ENCODE measurements around the gene MBD6.

Gene MBD6

GRCh38 chr12:57524814-57525614 lies 2.4 kb downstream of the MBD6 start:
- TF ChIP-seq ZNF565 (CRISPR knock-in tag; conservative IDR thresholded peaks at IDR 0.05; ENCODE audit: low read depth) (no peak), CREB5 (CRISPR knock-in tag; IDR thresholded peaks at IDR 0.05; ENCODE audit: low read depth) (no peak), ZNF70 (CRISPR knock-in tag; IDR thresholded peaks at IDR 0.05) (no peak)
- no peak for ATAC-seq

GRCh38 chr12:57525615-57526383 lies 3.2 kb downstream of the MBD6 start:
- no peak for TF ChIP-seq ZC3H10 (CRISPR knock-in tag; IDR thresholded peaks at IDR 0.05)
- no peak for TF ChIP-seq CSDC2 (CRISPR knock-in tag; IDR thresholded peaks at IDR 0.05)
- TF ChIP-seq POU6F1 (CRISPR knock-in tag; IDR thresholded peaks at IDR 0.05; ENCODE audit: borderline replicate concordance, low read depth): no peak
- no peak for TF ChIP-seq ZFP30 (CRISPR knock-in tag; IDR thresholded peaks at IDR 0.05)
- TF ChIP-seq GLIS3 (CRISPR knock-in tag; IDR thresholded peaks at IDR 0.05): no peak
- TF ChIP-seq CSRNP3 (CRISPR knock-in tag; IDR thresholded peaks at IDR 0.05): no peak
- no peak for TF ChIP-seq ARNTL (CRISPR knock-in tag; IDR thresholded peaks at IDR 0.05; ENCODE audit: borderline replicate concordance, low read depth)
- TF ChIP-seq ZNF565 (CRISPR knock-in tag; conservative IDR thresholded peaks at IDR 0.05; ENCODE audit: low read depth): no peak
- TF ChIP-seq CREB5 (CRISPR knock-in tag; IDR thresholded peaks at IDR 0.05; ENCODE audit: low read depth): no peak
- no peak for TF ChIP-seq ZNF8 (CRISPR knock-in tag; IDR thresholded peaks at IDR 0.05)
- TF ChIP-seq RARB (CRISPR knock-in tag; IDR thresholded peaks at IDR 0.05): no peak
- no peak for TF ChIP-seq PATZ1 (CRISPR knock-in tag; IDR thresholded peaks at IDR 0.05; ENCODE audit: borderline replicate concordance)
- no peak for TF ChIP-seq ISL1 (CRISPR knock-in tag; IDR thresholded peaks at IDR 0.05)
- no peak for ATAC-seq

- no peak for ATAC-seq
- no peak for TF ChIP-seq BACH2 (CRISPR knock-in tag; IDR thresholded peaks at IDR 0.05; ENCODE audit: borderline replicate concordance)
- no peak for TF ChIP-seq GLIS3 (CRISPR knock-in tag; IDR thresholded peaks at IDR 0.05)
- TF ChIP-seq SNAI2 (CRISPR knock-in tag; IDR thresholded peaks at IDR 0.05): no peak
- TF ChIP-seq PPARA (CRISPR knock-in tag; IDR thresholded peaks at IDR 0.05; ENCODE audit: borderline replicate concordance): no peak
- TF ChIP-seq ZNF565 (CRISPR knock-in tag; conservative IDR thresholded peaks at IDR 0.05; ENCODE audit: low read depth): no peak
- no peak for TF ChIP-seq RARB (CRISPR knock-in tag; IDR thresholded peaks at IDR 0.05)
- no peak for TF ChIP-seq TOX (CRISPR knock-in tag; IDR thresholded peaks at IDR 0.05; ENCODE audit: borderline replicate concordance)
- no peak for TF ChIP-seq ZFP3 (CRISPR knock-in tag; IDR thresholded peaks at IDR 0.05)
- TF ChIP-seq ZC3H10 (CRISPR knock-in tag; IDR thresholded peaks at IDR 0.05): no peak
- TF ChIP-seq OSR1 (CRISPR knock-in tag; IDR thresholded peaks at IDR 0.05): no peak
- no peak for TF ChIP-seq POU6F1 (CRISPR knock-in tag; IDR thresholded peaks at IDR 0.05; ENCODE audit: borderline replicate concordance, low read depth)
- TF ChIP-seq CREB5 (CRISPR knock-in tag; IDR thresholded peaks at IDR 0.05; ENCODE audit: low read depth): no peak
- no peak for TF ChIP-seq ESRRG (CRISPR knock-in tag; IDR thresholded peaks at IDR 0.05)
Measured at GRCh38 chr12:57526477-57527126, 4.0 kb downstream of the MBD6 start.

All from SK-N-SH treated with all-trans-retinoic acid at 6 μM for 48 hours (cell line).